ENCODE data around the gene GFM2. TPM values are rescaled to one million over a fixed set of nuclear protein-coding genes. Genes with fewer than 3 reads are reported as not detected.
A peak's percentile ranks its signal among the peaks of the same experiment; 100 is the strongest.

Gene GFM2
- total and polyA plus RNA-seq, 2 of the 13 experiments (the other 11 are each of a cell fraction or from before 2014, with no cell fraction given): 22.0 to 41.6 TPM

DNA sequence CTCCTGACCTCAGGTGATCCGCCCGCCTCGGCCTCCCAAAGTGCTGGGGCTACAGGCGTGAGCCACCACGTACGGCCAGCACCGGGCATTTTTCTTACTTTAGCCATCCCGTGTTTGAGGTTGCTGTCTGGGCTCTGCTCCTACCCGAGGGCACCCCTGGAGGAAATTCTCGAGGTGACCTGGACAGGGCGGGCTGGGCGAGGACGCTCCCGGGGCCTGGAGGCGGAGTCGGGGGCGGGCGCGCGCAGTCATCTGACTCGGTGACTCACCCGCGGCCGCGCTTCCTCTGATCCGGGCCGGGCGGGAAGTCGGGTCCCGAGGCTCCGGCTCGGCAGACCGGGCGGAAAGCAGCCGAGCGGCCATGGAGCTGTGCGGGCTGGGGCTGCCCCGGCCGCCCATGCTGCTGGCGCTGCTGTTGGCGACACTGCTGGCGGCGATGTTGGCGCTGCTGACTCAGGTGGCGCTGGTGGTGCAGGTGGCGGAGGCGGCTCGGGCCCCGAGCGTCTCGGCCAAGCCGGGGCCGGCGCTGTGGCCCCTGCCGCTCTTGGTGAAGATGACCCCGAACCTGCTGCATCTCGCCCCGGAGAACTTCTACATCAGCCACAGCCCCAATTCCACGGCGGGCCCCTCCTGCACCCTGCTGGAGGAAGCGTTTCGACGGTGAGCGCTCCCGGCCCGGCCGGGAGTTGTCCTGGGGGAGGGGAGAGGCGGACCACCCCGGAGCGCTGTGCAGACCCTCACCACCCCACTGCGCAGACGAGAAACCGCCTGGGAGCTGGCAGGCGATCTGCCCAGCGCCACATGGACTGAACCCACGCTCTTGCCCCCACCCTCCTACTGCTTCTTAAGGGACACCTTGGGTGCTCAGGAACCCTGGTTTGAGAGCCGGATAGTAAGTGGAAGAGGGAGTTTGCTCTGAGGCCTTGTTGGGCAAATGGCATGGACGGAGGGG, 81.7 kb downstream of the GFM2 start, which contains the start of gene HEXB (continued):
- TF ChIP-seq, protein P1, sequence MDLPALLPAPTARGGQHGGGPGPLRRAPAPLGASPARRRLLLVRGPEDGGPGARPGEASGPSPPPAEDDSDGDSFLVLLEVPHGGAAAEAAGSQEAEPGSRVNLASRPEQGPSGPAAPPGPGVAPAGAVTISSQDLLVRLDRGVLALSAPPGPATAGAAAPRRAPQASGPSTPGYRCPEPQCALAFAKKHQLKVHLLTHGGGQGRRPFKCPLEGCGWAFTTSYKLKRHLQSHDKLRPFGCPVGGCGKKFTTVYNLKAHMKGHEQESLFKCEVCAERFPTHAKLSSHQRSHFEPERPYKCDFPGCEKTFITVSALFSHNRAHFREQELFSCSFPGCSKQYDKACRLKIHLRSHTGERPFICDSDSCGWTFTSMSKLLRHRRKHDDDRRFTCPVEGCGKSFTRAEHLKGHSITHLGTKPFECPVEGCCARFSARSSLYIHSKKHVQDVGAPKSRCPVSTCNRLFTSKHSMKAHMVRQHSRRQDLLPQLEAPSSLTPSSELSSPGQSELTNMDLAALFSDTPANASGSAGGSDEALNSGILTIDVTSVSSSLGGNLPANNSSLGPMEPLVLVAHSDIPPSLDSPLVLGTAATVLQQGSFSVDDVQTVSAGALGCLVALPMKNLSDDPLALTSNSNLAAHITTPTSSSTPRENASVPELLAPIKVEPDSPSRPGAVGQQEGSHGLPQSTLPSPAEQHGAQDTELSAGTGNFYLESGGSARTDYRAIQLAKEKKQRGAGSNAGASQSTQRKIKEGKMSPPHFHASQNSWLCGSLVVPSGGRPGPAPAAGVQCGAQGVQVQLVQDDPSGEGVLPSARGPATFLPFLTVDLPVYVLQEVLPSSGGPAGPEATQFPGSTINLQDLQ (CRISPR knock-in tag; IDR thresholded peaks at IDR 0.05): no peak
- no peak for TF ChIP-seq MED13 (CRISPR knock-in tag; IDR thresholded peaks at IDR 0.05)
- TF ChIP-seq TBX2 (CRISPR knock-in tag; IDR thresholded peaks at IDR 0.05; ENCODE audit: borderline replicate concordance): peak; percentile 74
- TF ChIP-seq NONO (IDR thresholded peaks at IDR 0.05): no peak
- peak; percentile 82 for TF ChIP-seq NONO (CRISPR knock-in tag; conservative IDR thresholded peaks at IDR 0.05)
- no peak for TF ChIP-seq ZNF101 (CRISPR knock-in tag; IDR thresholded peaks at IDR 0.05; ENCODE audit: borderline replicate concordance, low read depth)
- peak; percentile 66 for TF ChIP-seq ZSCAN31 (CRISPR knock-in tag; IDR thresholded peaks at IDR 0.05; ENCODE audit: low read depth)
- TF ChIP-seq HNRNPH1 (optimal IDR thresholded peaks at IDR 0.05; ENCODE audit: low read depth, low read length): no peak
- peak; percentile 81 for TF ChIP-seq ARNT2 (CRISPR knock-in tag; IDR thresholded peaks at IDR 0.05; ENCODE audit: low read depth)
- no peak; the same call in 1 of the 2 replicates for TF ChIP-seq ZNF558 (CRISPR knock-in tag; IDR thresholded peaks at IDR 0.05; ENCODE audit: borderline replicate concordance)
- TF ChIP-seq NAIF1 (CRISPR knock-in tag; IDR thresholded peaks at IDR 0.05; ENCODE audit: borderline replicate concordance): no peak; the same call in 1 of the 2 replicates
- TF ChIP-seq SP4 (CRISPR knock-in tag; IDR thresholded peaks at IDR 0.05): peak; percentile 63; the same call in 1 of the 2 replicates
- TF ChIP-seq, protein P2, sequence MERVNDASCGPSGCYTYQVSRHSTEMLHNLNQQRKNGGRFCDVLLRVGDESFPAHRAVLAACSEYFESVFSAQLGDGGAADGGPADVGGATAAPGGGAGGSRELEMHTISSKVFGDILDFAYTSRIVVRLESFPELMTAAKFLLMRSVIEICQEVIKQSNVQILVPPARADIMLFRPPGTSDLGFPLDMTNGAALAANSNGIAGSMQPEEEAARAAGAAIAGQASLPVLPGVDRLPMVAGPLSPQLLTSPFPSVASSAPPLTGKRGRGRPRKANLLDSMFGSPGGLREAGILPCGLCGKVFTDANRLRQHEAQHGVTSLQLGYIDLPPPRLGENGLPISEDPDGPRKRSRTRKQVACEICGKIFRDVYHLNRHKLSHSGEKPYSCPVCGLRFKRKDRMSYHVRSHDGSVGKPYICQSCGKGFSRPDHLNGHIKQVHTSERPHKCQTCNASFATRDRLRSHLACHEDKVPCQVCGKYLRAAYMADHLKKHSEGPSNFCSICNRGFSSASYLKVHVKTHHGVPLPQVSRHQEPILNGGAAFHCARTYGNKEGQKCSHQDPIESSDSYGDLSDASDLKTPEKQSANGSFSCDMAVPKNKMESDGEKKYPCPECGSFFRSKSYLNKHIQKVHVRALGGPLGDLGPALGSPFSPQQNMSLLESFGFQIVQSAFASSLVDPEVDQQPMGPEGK (CRISPR knock-in tag; IDR thresholded peaks at IDR 0.05): 0 out of 2 replicates have a peak, but pooled peaks have one; percentile 6
- TF ChIP-seq MZF1 (CRISPR knock-in tag; IDR thresholded peaks at IDR 0.05; ENCODE audit: borderline replicate concordance): no peak
- TF ChIP-seq, protein P3, sequence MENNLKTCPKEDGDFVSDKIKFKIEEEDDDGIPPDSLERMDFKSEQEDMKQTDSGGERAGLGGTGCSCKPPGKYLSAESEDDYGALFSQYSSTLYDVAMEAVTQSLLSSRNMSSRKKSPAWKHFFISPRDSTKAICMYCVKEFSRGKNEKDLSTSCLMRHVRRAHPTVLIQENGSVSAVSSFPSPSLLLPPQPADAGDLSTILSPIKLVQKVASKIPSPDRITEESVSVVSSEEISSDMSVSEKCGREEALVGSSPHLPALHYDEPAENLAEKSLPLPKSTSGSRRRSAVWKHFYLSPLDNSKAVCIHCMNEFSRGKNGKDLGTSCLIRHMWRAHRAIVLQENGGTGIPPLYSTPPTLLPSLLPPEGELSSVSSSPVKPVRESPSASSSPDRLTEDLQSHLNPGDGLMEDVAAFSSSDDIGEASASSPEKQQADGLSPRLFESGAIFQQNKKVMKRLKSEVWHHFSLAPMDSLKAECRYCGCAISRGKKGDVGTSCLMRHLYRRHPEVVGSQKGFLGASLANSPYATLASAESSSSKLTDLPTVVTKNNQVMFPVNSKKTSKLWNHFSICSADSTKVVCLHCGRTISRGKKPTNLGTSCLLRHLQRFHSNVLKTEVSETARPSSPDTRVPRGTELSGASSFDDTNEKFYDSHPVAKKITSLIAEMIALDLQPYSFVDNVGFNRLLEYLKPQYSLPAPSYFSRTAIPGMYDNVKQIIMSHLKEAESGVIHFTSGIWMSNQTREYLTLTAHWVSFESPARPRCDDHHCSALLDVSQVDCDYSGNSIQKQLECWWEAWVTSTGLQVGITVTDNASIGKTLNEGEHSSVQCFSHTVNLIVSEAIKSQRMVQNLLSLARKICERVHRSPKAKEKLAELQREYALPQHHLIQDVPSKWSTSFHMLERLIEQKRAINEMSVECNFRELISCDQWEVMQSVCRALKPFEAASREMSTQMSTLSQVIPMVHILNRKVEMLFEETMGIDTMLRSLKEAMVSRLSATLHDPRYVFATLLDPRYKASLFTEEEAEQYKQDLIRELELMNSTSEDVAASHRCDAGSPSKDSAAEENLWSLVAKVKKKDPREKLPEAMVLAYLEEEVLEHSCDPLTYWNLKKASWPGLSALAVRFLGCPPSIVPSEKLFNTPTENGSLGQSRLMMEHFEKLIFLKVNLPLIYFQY (CRISPR knock-in tag; IDR thresholded peaks at IDR 0.05; ENCODE audit: borderline replicate concordance): peak; percentile 89; the same call in 1 of the 2 replicates
- TF ChIP-seq, protein P4, sequence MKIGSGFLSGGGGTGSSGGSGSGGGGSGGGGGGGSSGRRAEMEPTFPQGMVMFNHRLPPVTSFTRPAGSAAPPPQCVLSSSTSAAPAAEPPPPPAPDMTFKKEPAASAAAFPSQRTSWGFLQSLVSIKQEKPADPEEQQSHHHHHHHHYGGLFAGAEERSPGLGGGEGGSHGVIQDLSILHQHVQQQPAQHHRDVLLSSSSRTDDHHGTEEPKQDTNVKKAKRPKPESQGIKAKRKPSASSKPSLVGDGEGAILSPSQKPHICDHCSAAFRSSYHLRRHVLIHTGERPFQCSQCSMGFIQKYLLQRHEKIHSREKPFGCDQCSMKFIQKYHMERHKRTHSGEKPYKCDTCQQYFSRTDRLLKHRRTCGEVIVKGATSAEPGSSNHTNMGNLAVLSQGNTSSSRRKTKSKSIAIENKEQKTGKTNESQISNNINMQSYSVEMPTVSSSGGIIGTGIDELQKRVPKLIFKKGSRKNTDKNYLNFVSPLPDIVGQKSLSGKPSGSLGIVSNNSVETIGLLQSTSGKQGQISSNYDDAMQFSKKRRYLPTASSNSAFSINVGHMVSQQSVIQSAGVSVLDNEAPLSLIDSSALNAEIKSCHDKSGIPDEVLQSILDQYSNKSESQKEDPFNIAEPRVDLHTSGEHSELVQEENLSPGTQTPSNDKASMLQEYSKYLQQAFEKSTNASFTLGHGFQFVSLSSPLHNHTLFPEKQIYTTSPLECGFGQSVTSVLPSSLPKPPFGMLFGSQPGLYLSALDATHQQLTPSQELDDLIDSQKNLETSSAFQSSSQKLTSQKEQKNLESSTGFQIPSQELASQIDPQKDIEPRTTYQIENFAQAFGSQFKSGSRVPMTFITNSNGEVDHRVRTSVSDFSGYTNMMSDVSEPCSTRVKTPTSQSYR (CRISPR knock-in tag; IDR thresholded peaks at IDR 0.05; ENCODE audit: borderline replicate concordance): no peak
